SK-N-MC (cell line): ENCODE measurements around the gene ADIPOR2.
"Not testable (repeated sequence)": the region's sequence is repeated elsewhere in the genome, so short reads cannot be mapped to it uniquely, and the experiment has no call there.

Source experiments
- EZH2 ChIP-seq: fragments of 200-600 bp; sonication (generic); IDR thresholded peaks from one replicate; pipeline ENCODE4 v1.6.1; 2017; ENCODE audit warnings: antibody characterized with exemption
- POLR2AphosphoS5 ChIP-seq: IDR thresholded peaks from 2 replicates; pipeline ENCODE4 v1.6.1; 2012; ENCODE audit warnings: mild to moderate bottlenecking, low read depth, low read length, borderline replicate concordance

GRCh38 chr12:1710870-1711269 is 20.0 kb downstream of the ADIPOR2 start:
- not testable (repeated sequence) for TF ChIP-seq POLR2AphosphoS5, EZH2
